Measurements from ENCODE around the gene ZNF629. TPM values are rescaled to one million over a fixed set of nuclear protein-coding genes. Genes with fewer than 3 reads are reported as not detected.

The ZNF629 gene
- total and polyA plus RNA-seq, 2 donors (not counting 1 experiment from before 2014, with no cell fraction given), result 1.2 to 6.9 TPM

DNA sequence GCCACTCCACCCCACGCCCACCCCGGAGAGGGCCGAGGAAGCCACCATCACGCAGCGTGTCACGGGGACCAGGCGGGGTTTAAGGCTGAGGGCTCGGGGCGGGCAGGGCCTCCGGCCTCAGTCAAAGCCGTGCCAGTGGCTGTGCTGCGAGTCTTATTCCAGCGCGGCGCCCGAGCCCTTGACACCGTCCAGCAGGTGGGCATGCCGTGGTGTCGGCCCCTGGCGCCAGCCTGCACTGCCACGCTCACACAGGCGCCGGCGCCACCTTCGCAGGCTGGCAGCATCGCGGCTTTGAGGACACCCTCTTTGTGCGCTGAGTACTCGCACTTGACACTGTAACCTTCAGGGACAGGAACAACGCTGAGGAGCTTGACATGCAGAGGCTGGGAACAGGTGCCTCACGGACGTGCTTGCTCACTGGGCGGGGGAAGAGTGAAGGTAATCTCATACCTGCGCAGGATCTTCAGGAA, 34.0 kb upstream of the ZNF629 start:
- DNase-seq (no peak), ATAC-seq (ENCODE audit: low read depth) (no peak)
- H3K4me3 ChIP-seq (ENCODE audit: control extremely low read depth in 1 of 5, extremely low read depth in 1 of 5, insufficient read depth in 1 of 5, low read depth in 2 of 5, low read length in 4 of 5), result no peak overlapping the region
- POLR2A ChIA-PET, result no interaction called here
- H3K4me2 ChIP-seq (replicated peaks; ENCODE audit: low read depth, low read length, poor library complexity, severe bottlenecking), result no peak overlapping the region
- intact Hi-C loops (cut with micrococcal nuclease), result no loop called here
- H2AFZ ChIP-seq (ENCODE audit: insufficient read depth, low read depth, low read length, poor library complexity, severe bottlenecking), result no peak overlapping the region
- Mint-ChIP-seq H3K27me3 (peaks cover 3% of the 10 kb centered on the region), H3K9me3 (ENCODE audit: insufficient read depth) (no peaks in the 10 kb centered on the region), H3K4me3 (no peak overlapping the region), H3K27ac (no peak overlapping the region), H3K4me1 (no peaks in the 10 kb centered on the region)
- H3K36me3 ChIP-seq (replicated peaks in 1 of 2; ENCODE audit: control extremely low read depth in 1 of 2, control insufficient read depth in 1 of 2, extremely low read depth in 1 of 2, insufficient read depth in 2 of 2, low read length in 1 of 2), result no peaks in the 10 kb centered on the region
- H3K27ac ChIP-seq (ENCODE audit: low read length in 2 of 2), result no peak overlapping the region
- no peaks in the 10 kb centered on the region for H3K79me2 ChIP-seq (ENCODE audit: control insufficient read depth, insufficient read depth, low read length)
- H3K9me3 ChIP-seq (ENCODE audit: control extremely low read depth in 1 of 3, control insufficient read depth in 2 of 3, insufficient read depth in 1 of 3, low read length in 2 of 3), result peaks cover 0 to 3% (median 0%) of the 10 kb centered on the region in 3 donors
- H3K27me3 ChIP-seq (replicated peaks in 1 of 4; ENCODE audit: control extremely low read depth in 1 of 4, control insufficient read depth in 3 of 4, insufficient read depth in 4 of 4, low read length in 3 of 4), result peaks cover 0 to 3% (median 0%) of the 10 kb centered on the region in 4 experiments
- CTCF ChIA-PET, result no interaction called here
- no peak for TF ChIP-seq EZH2 (IDR thresholded peaks at IDR 0.05; ENCODE audit: borderline replicate concordance, insufficient read depth, low read depth, low read length, poor library complexity, severe bottlenecking)
- TF ChIP-seq, protein P1, sequence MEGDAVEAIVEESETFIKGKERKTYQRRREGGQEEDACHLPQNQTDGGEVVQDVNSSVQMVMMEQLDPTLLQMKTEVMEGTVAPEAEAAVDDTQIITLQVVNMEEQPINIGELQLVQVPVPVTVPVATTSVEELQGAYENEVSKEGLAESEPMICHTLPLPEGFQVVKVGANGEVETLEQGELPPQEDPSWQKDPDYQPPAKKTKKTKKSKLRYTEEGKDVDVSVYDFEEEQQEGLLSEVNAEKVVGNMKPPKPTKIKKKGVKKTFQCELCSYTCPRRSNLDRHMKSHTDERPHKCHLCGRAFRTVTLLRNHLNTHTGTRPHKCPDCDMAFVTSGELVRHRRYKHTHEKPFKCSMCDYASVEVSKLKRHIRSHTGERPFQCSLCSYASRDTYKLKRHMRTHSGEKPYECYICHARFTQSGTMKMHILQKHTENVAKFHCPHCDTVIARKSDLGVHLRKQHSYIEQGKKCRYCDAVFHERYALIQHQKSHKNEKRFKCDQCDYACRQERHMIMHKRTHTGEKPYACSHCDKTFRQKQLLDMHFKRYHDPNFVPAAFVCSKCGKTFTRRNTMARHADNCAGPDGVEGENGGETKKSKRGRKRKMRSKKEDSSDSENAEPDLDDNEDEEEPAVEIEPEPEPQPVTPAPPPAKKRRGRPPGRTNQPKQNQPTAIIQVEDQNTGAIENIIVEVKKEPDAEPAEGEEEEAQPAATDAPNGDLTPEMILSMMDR (IDR thresholded peaks at IDR 0.05), result no peak
- 88% methylated on average over 34 of the region's 34 CpGs for WGBS (ENCODE audit: insufficient coverage)
- no peak overlapping the region for H3K9ac ChIP-seq (ENCODE audit: low read length)
- no peaks in the 10 kb centered on the region for H3K4me1 ChIP-seq (ENCODE audit: control insufficient read depth in 2 of 2, insufficient read depth in 2 of 2, low read length in 2 of 2)
- H4K20me1 ChIP-seq (ENCODE audit: control insufficient read depth, insufficient read depth, low read length, poor library complexity, severe bottlenecking), result no peaks in the 10 kb centered on the region

DNA sequence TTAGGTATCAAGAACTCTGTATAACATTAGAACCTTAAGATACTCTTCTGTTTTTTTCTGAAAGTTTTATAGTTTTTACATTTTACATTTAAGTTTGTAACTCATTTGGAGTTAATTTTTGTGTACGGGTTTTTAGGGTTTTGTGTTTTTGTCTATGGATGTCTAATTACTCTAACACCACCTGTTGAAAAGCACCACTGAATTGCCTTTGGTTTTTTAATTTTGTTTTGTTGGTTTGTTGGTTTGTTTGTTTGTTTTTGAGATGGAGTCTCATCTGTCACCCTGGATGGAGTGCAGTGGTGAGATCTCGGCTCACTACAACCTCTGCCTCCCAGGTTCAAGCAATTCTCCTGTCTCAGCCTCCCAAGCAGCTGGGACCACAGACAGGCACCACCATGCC, 29.8 kb upstream of the ZNF629 start:
- H3K4me2 ChIP-seq (replicated peaks; ENCODE audit: low read depth, low read length, poor library complexity, severe bottlenecking), result no peak overlapping the region
- no peak overlapping the region for H3K27ac Mint-ChIP-seq

More for the DNA sequence above, 29.8 kb upstream of the ZNF629 start:
- H3K4me3 ChIP-seq (ENCODE audit: control extremely low read depth in 1 of 5, extremely low read depth in 1 of 5, insufficient read depth in 1 of 5, low read depth in 2 of 5, low read length in 4 of 5), result no peak overlapping the region
- POLR2A ChIA-PET, result interaction anchor here (0.6 kb wide), 1 partner anchor 39 kb away, joined by 5 read pairs; no protein-coding TSS in a partner anchor
- CTCF ChIA-PET, result interaction anchor here (1.8 kb wide), 1 partner anchor 28 kb away, joined by 4 read pairs; no protein-coding TSS in a partner anchor
- intact Hi-C loops (cut with micrococcal nuclease), result no loop called here
- ATAC-seq (ENCODE audit: low read depth) (no peak), DNase-seq (no peak)
- H3K27ac ChIP-seq (ENCODE audit: low read length in 2 of 2), result no peak overlapping the region
- Mint-ChIP-seq H3K9me3 (ENCODE audit: insufficient read depth) (no peaks in the 10 kb centered on the region), H3K4me3 (no peak overlapping the region), H3K27me3 (no peaks in the 10 kb centered on the region), H3K4me1 (peaks cover 16% of the 10 kb centered on the region)
- H3K9me3 ChIP-seq (ENCODE audit: control extremely low read depth in 1 of 3, control insufficient read depth in 2 of 3, insufficient read depth in 1 of 3, low read length in 2 of 3), result peaks cover 0 to 3% (median 0%) of the 10 kb centered on the region in 3 donors
- WGBS (ENCODE audit: insufficient coverage), result no CpG with 5 or more reads among the region's 2 CpGs
- H3K79me2 ChIP-seq (ENCODE audit: control insufficient read depth, insufficient read depth, low read length), result no peaks in the 10 kb centered on the region
- no peak overlapping the region for H2AFZ ChIP-seq (ENCODE audit: insufficient read depth, low read depth, low read length, poor library complexity, severe bottlenecking)
- H4K20me1 ChIP-seq (ENCODE audit: control insufficient read depth, insufficient read depth, low read length, poor library complexity, severe bottlenecking), result no peaks in the 10 kb centered on the region
- no peaks in the 10 kb centered on the region for H3K36me3 ChIP-seq (replicated peaks in 1 of 2; ENCODE audit: control extremely low read depth in 1 of 2, control insufficient read depth in 1 of 2, extremely low read depth in 1 of 2, insufficient read depth in 2 of 2, low read length in 1 of 2)
- TF ChIP-seq, protein P1 (IDR thresholded peaks at IDR 0.05), result no peak
- TF ChIP-seq EZH2 (IDR thresholded peaks at IDR 0.05; ENCODE audit: borderline replicate concordance, insufficient read depth, low read depth, low read length, poor library complexity, severe bottlenecking), result no peak
- peaks cover 9 to 15% of the 10 kb centered on the region in 2 donors for H3K4me1 ChIP-seq (ENCODE audit: control insufficient read depth in 2 of 2, insufficient read depth in 2 of 2, low read length in 2 of 2)
- H3K9ac ChIP-seq (ENCODE audit: low read length), result no peak overlapping the region
- peaks cover 0 to 1% (median 0%) of the 10 kb centered on the region in 4 experiments for H3K27me3 ChIP-seq (replicated peaks in 1 of 4; ENCODE audit: control extremely low read depth in 1 of 4, control insufficient read depth in 3 of 4, insufficient read depth in 4 of 4, low read length in 3 of 4)

Data from B cell (primary cell).